Activated naive CD8-positive, alpha-beta T cell treated with anti-CD3 and anti-CD28 coated beads for 36 hours (primary cell): ENCODE data around the gene SPZ1. TPM values are rescaled to one million over a fixed set of nuclear protein-coding genes. Genes with fewer than 3 reads are reported as not detected.
"Not testable (repeated sequence)": the region's sequence is repeated elsewhere in the genome, so short reads cannot be mapped to it uniquely, and the experiment has no call there.

Experiments
- DNase-seq: peaks from one replicate; pipeline ENCODE4 v3.0.0; 2021
- H3K27ac Mint-ChIP-seq: one replicate; pipeline ENCODE4 v1.8.0; 2022; ENCODE audit warnings: mild to moderate bottlenecking, moderate library complexity, mixed read lengths
- H3K27me3 Mint-ChIP-seq: one replicate; pipeline ENCODE4 v1.8.0; 2022; ENCODE audit warnings: mild to moderate bottlenecking, mixed read lengths
- H3K36me3 Mint-ChIP-seq: one replicate; pipeline ENCODE4 v1.8.0; 2021; ENCODE audit warnings: mild to moderate bottlenecking, mixed read lengths
- H3K4me1 Mint-ChIP-seq: one replicate; pipeline ENCODE4 v1.8.0; 2021; ENCODE audit warnings: mixed read lengths
- H3K4me3 Mint-ChIP-seq: one replicate; pipeline ENCODE4 v1.8.0; 2022; ENCODE audit warnings: mild to moderate bottlenecking, moderate library complexity, mixed read lengths
- H3K9me3 Mint-ChIP-seq: one replicate; pipeline ENCODE4 v1.8.0; 2022; ENCODE audit warnings: mixed read lengths
- total RNA-seq, 2 experiments: library from RNA; stranded (reverse); gene quantifications; one replicate each; pipeline ENCODE4 v1.2.3, GENCODE V29; 2021

SPZ1 gene
- total RNA-seq, 2 experiments from 2014 or later, result not detected

- DNase-seq, result no peak
- H3K4me3 Mint-ChIP-seq, result no peak overlapping the region
- H3K9me3 Mint-ChIP-seq, result no peaks in the 10 kb centered on the region
- H3K36me3 Mint-ChIP-seq, result no peaks in the 10 kb centered on the region
- H3K4me1 Mint-ChIP-seq, result no peaks in the 10 kb centered on the region
- no peak overlapping the region for H3K27ac Mint-ChIP-seq
- H3K27me3 Mint-ChIP-seq, result no peaks in the 10 kb centered on the region
These were observed 17.2 kb upstream of the SPZ1 start for GRCh38 chr5:80302636-80303035.

DNA sequence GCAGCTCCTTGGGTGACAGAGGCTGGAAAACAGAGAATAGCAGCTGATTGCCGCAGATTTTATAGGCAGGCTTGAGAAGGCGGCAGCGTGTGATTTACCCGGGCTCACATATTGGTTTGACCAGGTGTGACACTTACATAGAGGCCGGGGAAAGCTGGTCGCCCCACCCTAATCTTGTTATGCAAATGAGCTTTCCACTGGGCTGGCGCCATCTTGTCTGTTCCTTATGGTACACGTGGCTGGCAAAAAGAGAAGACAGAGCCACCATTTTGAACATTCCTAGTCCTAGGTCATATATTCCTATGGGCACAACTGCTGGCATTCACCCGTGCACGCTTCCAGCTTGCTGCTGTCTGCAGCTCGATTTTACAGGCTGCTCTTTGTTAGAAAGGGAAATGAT is 11.3 kb upstream of the SPZ1 start:
- H3K27ac Mint-ChIP-seq, result no peak overlapping the region
- no peaks in the 10 kb centered on the region for H3K4me1 Mint-ChIP-seq
- H3K36me3 Mint-ChIP-seq, result no peaks in the 10 kb centered on the region

GRCh38 chr5:80309871-80310665 is 9.7 kb upstream of the SPZ1 start:
- Mint-ChIP-seq H3K27me3 (no peaks in the 10 kb centered on the region), H3K4me3 (no peak overlapping the region), H3K4me1 (no peaks in the 10 kb centered on the region), H3K27ac (no peak overlapping the region), H3K9me3 (peaks cover 2% of the 10 kb centered on the region), H3K36me3 (no peaks in the 10 kb centered on the region)
- DNase-seq, result no peak

More for the DNA sequence above, 11.3 kb upstream of the SPZ1 start:
- Mint-ChIP-seq H3K27me3 (no peaks in the 10 kb centered on the region), H3K4me3 (no peak overlapping the region), H3K9me3 (peaks cover 2% of the 10 kb centered on the region)
- DNase-seq, result no peak

DNA sequence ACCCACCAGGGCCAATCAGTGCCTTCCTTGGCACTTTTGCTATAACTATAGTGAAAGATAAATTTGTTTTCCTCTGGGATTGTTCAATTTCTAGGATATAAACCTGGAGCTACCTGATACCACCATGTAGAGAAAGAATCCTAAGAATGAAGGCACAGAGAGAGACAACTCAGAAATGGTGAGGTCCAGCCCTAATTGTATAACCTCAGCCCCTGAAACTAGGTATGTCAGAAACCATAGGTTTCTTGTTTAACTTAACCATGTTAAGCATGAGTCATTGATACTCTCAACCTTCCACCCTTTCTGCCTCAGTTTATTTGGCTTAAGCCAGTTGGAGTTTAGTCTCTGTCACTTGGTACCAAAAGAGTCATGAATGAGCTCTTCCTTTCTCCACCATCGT is 4.6 kb upstream of the SPZ1 start:
- Mint-ChIP-seq H3K4me1 (no peaks in the 10 kb centered on the region), H3K27me3 (peaks cover 11% of the 10 kb centered on the region), H3K27ac (no peak overlapping the region), H3K4me3 (no peak overlapping the region), H3K36me3 (no peaks in the 10 kb centered on the region), H3K9me3 (no peaks in the 10 kb centered on the region)
- no peak for DNase-seq

DNA sequence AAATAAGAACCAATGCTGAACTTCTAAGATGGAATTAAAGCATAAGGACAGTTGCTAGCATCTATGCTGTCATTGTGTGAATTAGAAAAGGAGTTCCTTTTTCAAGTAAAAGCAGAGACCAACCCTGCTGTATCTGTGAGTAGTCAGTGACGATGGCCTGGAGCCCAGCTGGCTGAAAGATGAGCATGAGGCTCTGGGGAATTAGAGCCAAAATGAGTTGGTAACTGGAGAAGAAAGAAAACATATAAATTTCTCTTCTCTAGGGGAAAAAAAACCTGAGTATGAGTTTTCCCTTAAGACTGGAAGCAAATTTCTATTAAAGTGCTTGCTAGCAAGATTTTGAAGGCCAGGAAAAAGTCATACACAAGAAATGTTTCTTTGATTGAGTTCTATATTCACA is 1.6 kb upstream of the SPZ1 start:
- no peaks in the 10 kb centered on the region for H3K36me3 Mint-ChIP-seq
- no peak for DNase-seq
- H3K4me1 Mint-ChIP-seq, result no peaks in the 10 kb centered on the region
- no peak overlapping the region for H3K4me3 Mint-ChIP-seq
- no peak overlapping the region for H3K27ac Mint-ChIP-seq
- H3K27me3 Mint-ChIP-seq, result peaks cover 14% of the 10 kb centered on the region
- H3K9me3 Mint-ChIP-seq, result no peaks in the 10 kb centered on the region

DNA sequence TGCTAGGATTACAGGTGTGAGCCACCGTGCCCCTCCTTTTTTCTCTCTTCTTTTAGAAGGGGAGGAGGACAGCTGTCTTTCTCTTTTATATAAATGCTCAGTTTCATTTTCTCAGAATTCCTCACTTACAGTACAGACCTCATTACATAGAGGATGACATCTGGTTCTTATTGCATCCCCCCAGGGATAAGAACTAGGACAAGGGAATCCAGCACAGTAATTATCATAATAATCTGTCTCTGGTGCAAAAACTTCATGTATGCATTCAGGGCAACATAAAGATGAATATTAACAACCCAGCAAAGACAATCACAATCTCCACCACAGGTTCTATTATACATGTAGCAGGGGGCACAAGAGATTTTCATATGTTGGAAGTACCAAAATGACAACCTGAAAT is 5.1 kb downstream of the SPZ1 start:
- Mint-ChIP-seq H3K27ac (no peak overlapping the region), H3K27me3 (peaks cover 6% of the 10 kb centered on the region), H3K4me3 (no peak overlapping the region), H3K9me3 (no peaks in the 10 kb centered on the region), H3K4me1 (no peaks in the 10 kb centered on the region), H3K36me3 (no peaks in the 10 kb centered on the region)
- DNase-seq, result no peak

DNA sequence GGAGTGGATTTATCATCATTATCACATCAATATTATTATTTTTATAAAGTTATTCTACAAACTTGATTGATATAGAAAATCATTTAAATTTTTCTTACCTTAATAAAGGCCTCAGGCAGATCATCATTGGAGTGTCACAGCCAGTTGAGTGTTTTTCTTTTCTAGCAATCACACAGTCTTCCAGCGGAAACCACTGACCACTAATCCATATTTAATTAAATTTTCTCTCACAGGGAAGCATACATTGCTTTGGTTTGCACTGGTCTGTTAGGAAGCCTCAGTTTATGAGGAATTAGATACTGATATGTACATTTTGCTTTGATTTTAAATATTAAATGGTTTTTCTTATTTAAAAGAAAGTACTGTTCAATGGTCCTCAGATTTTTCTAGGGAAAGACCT is 6.7 kb downstream of the SPZ1 start:
- Mint-ChIP-seq H3K27ac (no peak overlapping the region), H3K9me3 (no peaks in the 10 kb centered on the region), H3K4me3 (no peak overlapping the region), H3K36me3 (no peaks in the 10 kb centered on the region), H3K4me1 (no peaks in the 10 kb centered on the region), H3K27me3 (peaks cover 2% of the 10 kb centered on the region)
- no peak for DNase-seq

DNA sequence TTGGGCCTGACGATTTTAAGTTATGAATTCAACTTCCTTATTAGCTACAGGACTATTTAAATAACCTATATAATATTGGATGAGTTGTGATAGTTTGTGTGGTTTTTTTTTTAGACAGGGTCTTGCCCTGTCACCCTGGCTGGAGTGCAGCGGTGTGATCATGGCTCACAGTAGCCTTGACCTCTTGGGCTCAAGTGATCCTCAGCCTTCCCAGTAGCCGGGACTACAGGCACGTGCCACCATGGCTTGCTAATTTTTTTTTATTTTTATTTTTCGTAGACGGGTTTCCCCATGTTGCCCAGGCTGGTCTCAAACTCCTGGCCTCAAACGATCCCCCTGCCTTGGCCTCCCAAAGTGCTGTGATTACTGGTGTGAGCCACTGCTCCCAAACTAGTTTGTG is 17.6 kb downstream of the SPZ1 start:
- H3K27me3 Mint-ChIP-seq, result peaks cover 17% of the 10 kb centered on the region
- no peaks in the 10 kb centered on the region for H3K4me1 Mint-ChIP-seq
- H3K9me3 Mint-ChIP-seq, result no peaks in the 10 kb centered on the region
- no peaks in the 10 kb centered on the region for H3K36me3 Mint-ChIP-seq
- no peak for DNase-seq
- H3K27ac Mint-ChIP-seq, result no peak overlapping the region
- H3K4me3 Mint-ChIP-seq, result no peak overlapping the region

DNA sequence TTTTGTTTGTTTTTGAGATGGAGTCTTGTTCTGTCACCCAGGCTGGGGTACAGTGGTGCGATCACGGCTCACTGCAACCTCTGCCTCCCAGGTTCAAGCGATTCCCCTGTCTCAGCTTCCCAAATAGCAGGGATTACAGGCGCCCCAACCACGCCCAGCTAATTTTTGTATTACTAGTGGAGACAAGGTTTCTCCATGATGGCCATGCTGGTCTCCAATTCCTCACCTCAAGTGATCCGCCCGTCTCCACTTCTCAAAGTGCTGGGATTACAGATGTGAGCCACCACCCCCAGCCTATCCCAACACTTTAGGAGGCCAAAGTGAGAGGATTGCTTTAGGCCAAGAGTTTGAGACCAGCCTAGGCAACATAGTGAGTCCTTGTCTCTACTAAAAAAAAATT is 19.3 kb downstream of the SPZ1 start:
- Mint-ChIP-seq H3K36me3 (no peaks in the 10 kb centered on the region), H3K27me3 (peaks cover 17% of the 10 kb centered on the region), H3K4me3 (no peak overlapping the region), H3K4me1 (no peaks in the 10 kb centered on the region), H3K9me3 (no peaks in the 10 kb centered on the region), H3K27ac (no peak overlapping the region)
- DNase-seq, result no peak

DNA sequence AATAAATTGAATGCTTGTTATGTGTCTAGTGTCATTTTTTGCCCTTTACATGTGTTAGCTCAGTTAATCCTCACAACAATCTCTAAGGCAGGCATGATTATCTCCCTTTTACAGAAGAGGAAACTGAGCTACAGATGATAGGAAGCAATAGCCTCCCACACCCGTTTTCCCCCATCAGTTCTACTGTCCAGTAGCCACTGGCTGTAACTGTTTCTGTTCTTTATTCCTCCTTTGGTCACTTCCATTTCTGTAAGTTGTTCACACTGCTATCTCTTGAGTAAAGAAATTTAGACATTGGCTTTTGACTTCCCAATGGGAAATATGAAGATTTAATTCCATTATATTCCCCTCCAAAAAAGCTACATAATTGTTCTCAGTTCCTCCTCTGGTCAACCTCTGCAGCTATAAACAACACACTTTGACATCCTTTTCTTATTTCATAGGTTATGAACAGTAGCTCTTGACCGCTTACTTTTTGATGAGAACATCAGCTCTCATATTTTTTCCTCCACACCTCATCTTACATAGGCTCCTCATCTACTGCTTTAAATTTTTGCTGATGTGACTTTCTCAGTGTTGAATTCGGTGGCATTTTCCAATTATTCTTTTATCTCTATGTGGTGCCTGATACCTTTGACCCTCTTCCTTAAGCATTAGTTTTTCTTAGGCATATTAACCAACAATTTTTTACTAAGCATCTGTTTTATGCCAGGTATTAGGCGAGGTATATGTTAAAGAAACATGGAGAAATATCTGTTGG is 21.4 kb downstream of the SPZ1 start:
- Mint-ChIP-seq H3K4me1 (peaks cover 2% of the 10 kb centered on the region), H3K27me3 (peaks cover 17% of the 10 kb centered on the region), H3K27ac (no peak overlapping the region), H3K36me3 (no peaks in the 10 kb centered on the region), H3K4me3 (no peak overlapping the region), H3K9me3 (no peaks in the 10 kb centered on the region)
- DNase-seq, result no peak

DNA sequence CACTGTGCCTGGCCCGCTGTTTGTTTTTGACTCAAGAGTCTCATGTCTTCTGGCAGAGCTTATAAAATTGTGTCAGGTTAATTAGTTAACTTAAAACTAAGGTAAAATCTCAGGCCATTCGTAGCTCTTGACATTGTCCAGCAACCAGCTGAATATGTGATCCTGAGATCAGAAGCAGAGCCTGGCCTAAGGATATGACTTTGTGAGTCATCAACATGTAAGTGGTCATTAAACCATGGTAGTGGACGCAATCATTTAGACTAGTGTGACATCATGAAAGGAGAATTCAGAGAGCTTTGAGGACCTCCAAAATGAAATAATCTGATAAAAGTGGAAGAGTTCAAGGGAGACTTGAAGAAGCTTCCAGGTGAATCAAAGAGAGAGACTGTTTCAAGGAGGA is 23.3 kb downstream of the SPZ1 start:
- Mint-ChIP-seq H3K4me3 (no peak overlapping the region), H3K9me3 (no peaks in the 10 kb centered on the region), H3K27me3 (peaks cover 14% of the 10 kb centered on the region), H3K4me1 (peaks cover 4% of the 10 kb centered on the region), H3K36me3 (no peaks in the 10 kb centered on the region), H3K27ac (no peak overlapping the region)
- DNase-seq, result no peak

DNA sequence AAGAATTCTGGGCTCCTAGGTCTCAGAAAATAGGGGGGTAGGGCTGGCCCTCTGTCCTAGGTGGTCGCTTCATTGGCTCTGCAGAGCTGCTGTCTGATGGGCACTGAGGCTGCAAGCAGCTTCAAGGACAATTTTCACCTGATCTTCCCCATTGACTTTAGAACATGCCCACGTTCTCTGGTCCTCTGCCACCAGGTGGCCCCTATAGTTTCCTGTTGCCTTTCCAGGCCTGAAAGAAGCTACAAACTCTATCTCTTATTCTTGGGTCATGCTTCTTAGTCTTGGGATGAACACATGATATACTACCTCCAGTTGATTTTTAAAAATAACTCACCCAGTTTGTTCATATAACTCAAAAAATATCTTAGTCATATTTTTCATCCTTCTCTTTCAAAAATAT is 26.3 kb downstream of the SPZ1 start:
- no peaks in the 10 kb centered on the region for H3K36me3 Mint-ChIP-seq
- H3K9me3 Mint-ChIP-seq, result no peaks in the 10 kb centered on the region
- H3K27me3 Mint-ChIP-seq, result peaks cover 10% of the 10 kb centered on the region
- peaks cover 4% of the 10 kb centered on the region for H3K4me1 Mint-ChIP-seq
- H3K27ac Mint-ChIP-seq, result no peak overlapping the region
- peak; percentile 26 for DNase-seq
- no peak overlapping the region for H3K4me3 Mint-ChIP-seq

GRCh38 chr5:80348171-80348570 is 28.4 kb downstream of the SPZ1 start:
- H3K9me3 Mint-ChIP-seq, result no peaks in the 10 kb centered on the region
- DNase-seq, result no peak
- H3K27ac Mint-ChIP-seq, result no peak overlapping the region
- H3K27me3 Mint-ChIP-seq, result no peaks in the 10 kb centered on the region
- H3K4me1 Mint-ChIP-seq, result peaks cover 4% of the 10 kb centered on the region
- no peak overlapping the region for H3K4me3 Mint-ChIP-seq
- no peaks in the 10 kb centered on the region for H3K36me3 Mint-ChIP-seq

DNA sequence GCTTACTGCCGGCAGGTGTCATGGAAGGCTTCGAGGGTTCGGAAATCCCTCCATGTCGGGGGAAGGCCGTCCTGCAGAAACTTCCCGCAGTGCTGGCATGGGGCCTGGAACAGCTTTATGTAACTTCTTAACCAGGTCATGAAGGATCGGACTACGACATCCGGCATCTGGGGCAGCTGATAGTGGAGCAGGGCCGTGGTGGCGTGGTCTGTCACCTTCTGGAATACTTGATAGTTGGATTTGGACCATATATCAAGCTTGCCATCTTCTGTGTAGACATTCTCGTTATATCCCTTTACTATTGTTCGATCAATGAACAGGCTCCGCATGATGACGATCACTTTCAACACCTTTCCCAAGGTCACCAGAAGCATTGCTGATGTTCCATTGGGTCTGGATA is 31.2 kb downstream of the SPZ1 start:
- H3K27ac Mint-ChIP-seq, H3K4me1 Mint-ChIP-seq, DNase-seq, H3K4me3 Mint-ChIP-seq, H3K36me3 Mint-ChIP-seq, H3K9me3 Mint-ChIP-seq, H3K27me3 Mint-ChIP-seq: not testable (repeated sequence)

DNA sequence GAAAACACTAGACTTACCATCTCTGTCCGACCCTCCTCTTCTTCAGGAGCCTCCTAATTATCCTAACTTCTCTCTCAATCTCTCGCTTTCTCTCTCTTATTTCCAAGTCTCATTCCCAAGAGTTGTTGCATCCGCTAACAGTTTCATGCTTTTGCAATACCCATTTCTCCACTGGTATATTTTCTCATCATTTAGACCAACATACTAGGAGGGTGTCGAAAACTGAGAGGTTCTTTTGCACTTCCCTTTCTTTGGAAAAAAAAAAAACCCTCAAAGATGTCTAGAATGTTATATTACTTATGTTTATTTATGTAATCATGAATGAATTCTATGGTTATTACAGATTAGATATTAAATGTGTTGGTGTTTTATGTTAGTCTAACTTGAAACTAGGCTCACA is 35.9 kb downstream of the SPZ1 start:
- DNase-seq, result no peak
- Mint-ChIP-seq H3K4me3 (no peak overlapping the region), H3K36me3 (no peaks in the 10 kb centered on the region), H3K9me3 (no peaks in the 10 kb centered on the region), H3K27ac (no peak overlapping the region), H3K27me3 (no peaks in the 10 kb centered on the region), H3K4me1 (no peaks in the 10 kb centered on the region)

GRCh38 chr5:80357671-80358070 is 37.9 kb downstream of the SPZ1 start:
- no peak for DNase-seq
- H3K4me3 Mint-ChIP-seq, result no peak overlapping the region
- H3K4me1 Mint-ChIP-seq, result no peaks in the 10 kb centered on the region
- H3K9me3 Mint-ChIP-seq, result no peaks in the 10 kb centered on the region
- no peaks in the 10 kb centered on the region for H3K27me3 Mint-ChIP-seq
- H3K27ac Mint-ChIP-seq, result no peak overlapping the region
- H3K36me3 Mint-ChIP-seq, result no peaks in the 10 kb centered on the region
